BE2C (cell line): ENCODE results near the gene OPN5.

ENCODE experiments used
- DNase-seq: peaks from one replicate; pipeline ENCODE4 v3.0.0-alpha.2; 2020
- H3K27me3 ChIP-seq: fragments of 250-450 bp; sonication (Bioruptor Pico); 2 replicates; pipeline ENCODE4 v1.5.1; 2020; ENCODE audit warnings: mild to moderate bottlenecking
- H3K36me3 ChIP-seq: fragments of 250-450 bp; sonication (Bioruptor Pico); 2 replicates; pipeline ENCODE4 v1.5.1; 2020; ENCODE audit warnings: mild to moderate bottlenecking
- H3K4me1 ChIP-seq: fragments of 250-450 bp; sonication (Bioruptor Pico); 2 replicates; pipeline ENCODE4 v1.5.1; 2020
- H3K4me3 ChIP-seq: 2 replicates; pipeline ENCODE4 v1.5.1; 2011; ENCODE audit warnings: low read depth, low read length
- H3K9me3 ChIP-seq: fragments of 250-450 bp; sonication (Bioruptor Pico); 2 replicates; pipeline ENCODE4 v1.5.1; 2020
- CTCF ChIP-seq: IDR thresholded peaks from 2 replicates; pipeline ENCODE4 v1.5.1; 2012; ENCODE audit warnings: mild to moderate bottlenecking, low read depth, low read length

The OPN5 gene

GRCh38 chr6:47785182-47785581, 3.4 kb downstream of the OPN5 start:
- Histone ChIP-seq H3K4me1 (no peaks in the 10 kb centered on the region), H3K9me3 (no peaks in the 10 kb centered on the region), H3K36me3 (no peaks in the 10 kb centered on the region), H3K27me3 (no peaks in the 10 kb centered on the region), H3K4me3 (no peak overlapping the region)
- DNase-seq, result no peak
- no peak for TF ChIP-seq CTCF

- peak overlapping the region; percentile 29 for H3K4me3 ChIP-seq
- peak; percentile 68 for DNase-seq
- peaks cover 4% of the 10 kb centered on the region; the same call in 1 of the 2 replicates for H3K27me3 ChIP-seq
- no peaks in the 10 kb centered on the region for H3K9me3 ChIP-seq
- no peaks in the 10 kb centered on the region for H3K36me3 ChIP-seq
- H3K4me1 ChIP-seq, result no peaks in the 10 kb centered on the region
- TF ChIP-seq CTCF, result peak; percentile 93
Observed at GRCh38 chr6:47787620-47788497, 6.0 kb downstream of the OPN5 start.

- no peak for TF ChIP-seq CTCF
- Histone ChIP-seq H3K27me3 (peaks cover 4% of the 10 kb centered on the region; the same call in 1 of the 2 replicates), H3K4me3 (no peak overlapping the region), H3K4me1 (no peaks in the 10 kb centered on the region), H3K9me3 (no peaks in the 10 kb centered on the region), H3K36me3 (no peaks in the 10 kb centered on the region)
- DNase-seq, result no peak
Observed at GRCh38 chr6:47788498-47788884, 6.7 kb downstream of the OPN5 start.

GRCh38 chr6:47789553-47789952, 7.7 kb downstream of the OPN5 start:
- H3K4me3 ChIP-seq, result no peak overlapping the region
- TF ChIP-seq CTCF, result no peak
- H3K9me3 ChIP-seq, result no peaks in the 10 kb centered on the region
- H3K27me3 ChIP-seq, result peaks cover 4% of the 10 kb centered on the region; the same call in 1 of the 2 replicates
- H3K4me1 ChIP-seq, result no peaks in the 10 kb centered on the region
- no peak for DNase-seq
- H3K36me3 ChIP-seq, result no peaks in the 10 kb centered on the region

GRCh38 chr6:47792216-47792733, 10.4 kb downstream of the OPN5 start:
- no peaks in the 10 kb centered on the region for H3K36me3 ChIP-seq
- no peak overlapping the region for H3K4me3 ChIP-seq
- no peak for DNase-seq
- no peaks in the 10 kb centered on the region for H3K9me3 ChIP-seq
- H3K27me3 ChIP-seq, result peaks cover 4% of the 10 kb centered on the region; the same call in 1 of the 2 replicates
- TF ChIP-seq CTCF, result no peak
- H3K4me1 ChIP-seq, result no peaks in the 10 kb centered on the region

- peaks cover 4% of the 10 kb centered on the region; the same call in 1 of the 2 replicates for H3K27me3 ChIP-seq
- no peaks in the 10 kb centered on the region for H3K36me3 ChIP-seq
- no peaks in the 10 kb centered on the region for H3K9me3 ChIP-seq
- H3K4me1 ChIP-seq, result no peaks in the 10 kb centered on the region
- no peak overlapping the region for H3K4me3 ChIP-seq
- no peak for DNase-seq
- no peak for TF ChIP-seq CTCF
Observed at GRCh38 chr6:47794577-47795135, 12.8 kb downstream of the OPN5 start.
